Panc1 (cell line): ENCODE data around the gene CRY2.

ENCODE experiments used
- CTCF ChIP-seq: fragments of 450-650 bp; IDR thresholded peaks from 2 replicates; pipeline ENCODE4 v1.5.1; 2017; ENCODE audit warnings: mild to moderate bottlenecking
- POLR2AphosphoS5 ChIP-seq: IDR thresholded peaks from 2 replicates; pipeline ENCODE4 v1.6.1; 2012; ENCODE audit warnings: mild to moderate bottlenecking, low read depth, low read length, moderate library complexity
- REST ChIP-seq, 2 experiments: IDR thresholded peaks; 2 replicates each; pipeline ENCODE4 v1.6.1; 2011 to 2012; ENCODE audit warnings: low read depth in 2 of 2, control low read depth in 1 of 2, low read length in 1 of 2, mild to moderate bottlenecking in 1 of 2, moderate library complexity in 1 of 2; ENCODE audit not compliant: insufficient read depth in 1 of 2
- SIN3A ChIP-seq: IDR thresholded peaks from 2 replicates; pipeline ENCODE4 v1.6.1; 2012; ENCODE audit warnings: low read depth, mild to moderate bottlenecking, low read length, moderate library complexity, borderline replicate concordance; ENCODE audit not compliant: insufficient read depth

GRCh38 chr11:45889966-45890365, 42.7 kb downstream of the CRY2 start:
- no peak for TF ChIP-seq CTCF
- no peak for TF ChIP-seq REST (IDR thresholded peaks at IDR 0.05; ENCODE audit: insufficient read depth in 1 of 2, low read depth in 2 of 2, low read length in 1 of 2)
- TF ChIP-seq SIN3A, result no peak
- TF ChIP-seq POLR2AphosphoS5, result no peak
